ENCODE data around the gene RPE.

Gene RPE

GRCh38 chr2:210002158-210003157 lies at the start of gene RPE:
Gene RPE (plus strand): TSS chr2:210002638. CDS start chr2:210002662, 24 bp downstream.
- no peaks in the 10 kb centered on the region for H3K27me3 ChIP-seq (replicated peaks; ENCODE audit: control insufficient read depth, insufficient read depth, low read length)
- peak; percentile 99 for DNase-seq (ENCODE audit: low read depth)
- peaks cover 44% of the 10 kb centered on the region for H3K4me1 ChIP-seq (ENCODE audit: control insufficient read depth, insufficient read depth, low read length)
- no peaks in the 10 kb centered on the region for H3K36me3 ChIP-seq (ENCODE audit: control insufficient read depth, insufficient read depth, low read length, severe bottlenecking)
- no peaks in the 10 kb centered on the region for H3K9me3 ChIP-seq (ENCODE audit: control insufficient read depth, low read length)
- H3K4me3 ChIP-seq (ENCODE audit: low read length): peak within 1 kb of the TSS; percentile 99
- peak within 1 kb of the TSS; percentile 96 for H3K9ac ChIP-seq (ENCODE audit: low read length)

GRCh38 chr2:209956271-209956670 lies 46.2 kb upstream of the RPE start:
- H3K4me1 ChIP-seq (ENCODE audit: control insufficient read depth, insufficient read depth, low read length): peaks cover 18% of the 10 kb centered on the region
- no peak overlapping the region for H3K4me3 ChIP-seq (ENCODE audit: low read length)
- peaks cover 7% of the 10 kb centered on the region for H3K9me3 ChIP-seq (ENCODE audit: control insufficient read depth, low read length)
- H3K36me3 ChIP-seq (ENCODE audit: control insufficient read depth, insufficient read depth, low read length, severe bottlenecking): no peaks in the 10 kb centered on the region
- H3K27me3 ChIP-seq (replicated peaks; ENCODE audit: control insufficient read depth, insufficient read depth, low read length): no peaks in the 10 kb centered on the region
- H3K9ac ChIP-seq (ENCODE audit: low read length): no peak overlapping the region
- DNase-seq (ENCODE audit: low read depth): no peak

- Histone ChIP-seq H3K36me3 (ENCODE audit: control insufficient read depth, insufficient read depth, low read length, severe bottlenecking) (no peaks in the 10 kb centered on the region), H3K4me1 (ENCODE audit: control insufficient read depth, insufficient read depth, low read length) (peaks cover 18% of the 10 kb centered on the region), H3K9ac (ENCODE audit: low read length) (no peak overlapping the region), H3K27me3 (replicated peaks; ENCODE audit: control insufficient read depth, insufficient read depth, low read length) (no peaks in the 10 kb centered on the region), H3K4me3 (ENCODE audit: low read length) (no peak overlapping the region), H3K9me3 (ENCODE audit: control insufficient read depth, low read length) (no peaks in the 10 kb centered on the region)
- no peak for DNase-seq (ENCODE audit: low read depth)
Observed at GRCh38 chr2:209958016-209958415, 44.4 kb upstream of the RPE start.

GRCh38 chr2:209960045-209960444 lies 42.4 kb upstream of the RPE start:
- no peak for DNase-seq (ENCODE audit: low read depth)
- no peak overlapping the region for H3K4me3 ChIP-seq (ENCODE audit: low read length)
- H3K36me3 ChIP-seq (ENCODE audit: control insufficient read depth, insufficient read depth, low read length, severe bottlenecking): no peaks in the 10 kb centered on the region

GRCh38 chr2:209960676-209961630 lies 41.5 kb upstream of the RPE start:
- DNase-seq (ENCODE audit: low read depth): peak; percentile 77
- H3K9ac ChIP-seq (ENCODE audit: low read length): no peak overlapping the region
- peaks cover 18% of the 10 kb centered on the region for H3K4me1 ChIP-seq (ENCODE audit: control insufficient read depth, insufficient read depth, low read length)
- no peaks in the 10 kb centered on the region for H3K9me3 ChIP-seq (ENCODE audit: control insufficient read depth, low read length)
- no peaks in the 10 kb centered on the region for H3K27me3 ChIP-seq (replicated peaks; ENCODE audit: control insufficient read depth, insufficient read depth, low read length)
- no peak overlapping the region for H3K4me3 ChIP-seq (ENCODE audit: low read length)
- no peaks in the 10 kb centered on the region for H3K36me3 ChIP-seq (ENCODE audit: control insufficient read depth, insufficient read depth, low read length, severe bottlenecking)

More at GRCh38 chr2:209960045-209960444, 42.4 kb upstream of the RPE start:
- no peaks in the 10 kb centered on the region for H3K9me3 ChIP-seq (ENCODE audit: control insufficient read depth, low read length)
- H3K27me3 ChIP-seq (replicated peaks; ENCODE audit: control insufficient read depth, insufficient read depth, low read length): no peaks in the 10 kb centered on the region
- no peak overlapping the region for H3K9ac ChIP-seq (ENCODE audit: low read length)
- H3K4me1 ChIP-seq (ENCODE audit: control insufficient read depth, insufficient read depth, low read length): peaks cover 18% of the 10 kb centered on the region

- H3K9ac ChIP-seq (ENCODE audit: low read length): no peak overlapping the region
- DNase-seq (ENCODE audit: low read depth): no peak
- peaks cover 2% of the 10 kb centered on the region for H3K4me1 ChIP-seq (ENCODE audit: control insufficient read depth, insufficient read depth, low read length)
- H3K4me3 ChIP-seq (ENCODE audit: low read length): no peak overlapping the region
- H3K9me3 ChIP-seq (ENCODE audit: control insufficient read depth, low read length): no peaks in the 10 kb centered on the region
- no peaks in the 10 kb centered on the region for H3K27me3 ChIP-seq (replicated peaks; ENCODE audit: control insufficient read depth, insufficient read depth, low read length)
- H3K36me3 ChIP-seq (ENCODE audit: control insufficient read depth, insufficient read depth, low read length, severe bottlenecking): no peaks in the 10 kb centered on the region
Observed at GRCh38 chr2:209965723-209966122, 36.7 kb upstream of the RPE start.

- Histone ChIP-seq H3K4me1 (ENCODE audit: control insufficient read depth, insufficient read depth, low read length) (no peaks in the 10 kb centered on the region), H3K9ac (ENCODE audit: low read length) (no peak overlapping the region), H3K27me3 (replicated peaks; ENCODE audit: control insufficient read depth, insufficient read depth, low read length) (no peaks in the 10 kb centered on the region), H3K4me3 (ENCODE audit: low read length) (no peak overlapping the region), H3K36me3 (ENCODE audit: control insufficient read depth, insufficient read depth, low read length, severe bottlenecking) (no peaks in the 10 kb centered on the region), H3K9me3 (ENCODE audit: control insufficient read depth, low read length) (no peaks in the 10 kb centered on the region)
- DNase-seq (ENCODE audit: low read depth): no peak
Observed at GRCh38 chr2:209969692-209970091, 32.7 kb upstream of the RPE start.

- H3K4me1 ChIP-seq (ENCODE audit: control insufficient read depth, insufficient read depth, low read length): no peaks in the 10 kb centered on the region
- DNase-seq (ENCODE audit: low read depth): no peak
- no peaks in the 10 kb centered on the region for H3K9me3 ChIP-seq (ENCODE audit: control insufficient read depth, low read length)
- no peaks in the 10 kb centered on the region for H3K36me3 ChIP-seq (ENCODE audit: control insufficient read depth, insufficient read depth, low read length, severe bottlenecking)
- H3K27me3 ChIP-seq (replicated peaks; ENCODE audit: control insufficient read depth, insufficient read depth, low read length): no peaks in the 10 kb centered on the region
- no peak overlapping the region for H3K4me3 ChIP-seq (ENCODE audit: low read length)
- H3K9ac ChIP-seq (ENCODE audit: low read length): no peak overlapping the region
Observed at GRCh38 chr2:209970271-209970670, 32.2 kb upstream of the RPE start.

- Histone ChIP-seq H3K4me3 (ENCODE audit: low read length) (no peak overlapping the region), H3K9ac (ENCODE audit: low read length) (no peak overlapping the region), H3K4me1 (ENCODE audit: control insufficient read depth, insufficient read depth, low read length) (no peaks in the 10 kb centered on the region), H3K9me3 (ENCODE audit: control insufficient read depth, low read length) (no peaks in the 10 kb centered on the region), H3K36me3 (ENCODE audit: control insufficient read depth, insufficient read depth, low read length, severe bottlenecking) (no peaks in the 10 kb centered on the region), H3K27me3 (replicated peaks; ENCODE audit: control insufficient read depth, insufficient read depth, low read length) (no peaks in the 10 kb centered on the region)
- no peak for DNase-seq (ENCODE audit: low read depth)
Observed at GRCh38 chr2:209970711-209971110, 31.7 kb upstream of the RPE start.

GRCh38 chr2:209973328-209973727 lies 29.1 kb upstream of the RPE start:
- Histone ChIP-seq H3K4me3 (ENCODE audit: low read length) (no peak overlapping the region), H3K27me3 (replicated peaks; ENCODE audit: control insufficient read depth, insufficient read depth, low read length) (no peaks in the 10 kb centered on the region), H3K4me1 (ENCODE audit: control insufficient read depth, insufficient read depth, low read length) (no peaks in the 10 kb centered on the region), H3K9ac (ENCODE audit: low read length) (no peak overlapping the region), H3K36me3 (ENCODE audit: control insufficient read depth, insufficient read depth, low read length, severe bottlenecking) (no peaks in the 10 kb centered on the region), H3K9me3 (ENCODE audit: control insufficient read depth, low read length) (no peaks in the 10 kb centered on the region)
- DNase-seq (ENCODE audit: low read depth): no peak

- no peaks in the 10 kb centered on the region for H3K9me3 ChIP-seq (ENCODE audit: control insufficient read depth, low read length)
- no peaks in the 10 kb centered on the region for H3K36me3 ChIP-seq (ENCODE audit: control insufficient read depth, insufficient read depth, low read length, severe bottlenecking)
- peak; percentile 17 for DNase-seq (ENCODE audit: low read depth)
- H3K27me3 ChIP-seq (replicated peaks; ENCODE audit: control insufficient read depth, insufficient read depth, low read length): no peaks in the 10 kb centered on the region
- no peak overlapping the region for H3K9ac ChIP-seq (ENCODE audit: low read length)
- no peak overlapping the region for H3K4me3 ChIP-seq (ENCODE audit: low read length)
- no peaks in the 10 kb centered on the region for H3K4me1 ChIP-seq (ENCODE audit: control insufficient read depth, insufficient read depth, low read length)
Observed at GRCh38 chr2:209974576-209974975, 27.9 kb upstream of the RPE start.
